Neuronal stem cell (in vitro differentiated cells): Measurements from ENCODE around the gene KIF25.
A peak's percentile ranks its signal among the peaks of the same experiment; 100 is the strongest.

Experiments
- DNase-seq: peaks from one replicate; pipeline ENCODE4 v3.0.0-alpha.2; 2013; ENCODE audit warnings: low spot score
- H2AFZ ChIP-seq: one replicate; pipeline ENCODE4 v1.6.1; 2013; ENCODE audit warnings: mild to moderate bottlenecking, low read length, inconsistent platforms
- H2AK5ac ChIP-seq: 2 replicates; pipeline ENCODE4 v1.6.1; 2013; ENCODE audit warnings: low read depth, mild to moderate bottlenecking, inconsistent platforms, low read length, moderate library complexity, mixed read lengths
- H2BK120ac ChIP-seq: 2 replicates; pipeline ENCODE4 v1.6.1; 2013; ENCODE audit warnings: low read depth, mild to moderate bottlenecking, inconsistent platforms, low read length, moderate library complexity, mixed read lengths
- H2BK12ac ChIP-seq: one replicate; pipeline ENCODE4 v1.6.1; 2013; ENCODE audit warnings: low read length, inconsistent platforms
- H2BK15ac ChIP-seq: 2 replicates; pipeline ENCODE4 v1.6.1; 2013; ENCODE audit warnings: mild to moderate bottlenecking, low read length, inconsistent platforms, mixed read lengths
- H2BK5ac ChIP-seq: one replicate; pipeline ENCODE4 v1.6.1; 2013; ENCODE audit warnings: inconsistent platforms, mild to moderate bottlenecking, low read length, moderate library complexity
- H3K14ac ChIP-seq: one replicate; pipeline ENCODE4 v1.6.1; 2013; ENCODE audit warnings: low read length, inconsistent platforms
- H3K18ac ChIP-seq: 2 replicates; pipeline ENCODE4 v1.6.1; 2013; ENCODE audit warnings: low read length, inconsistent platforms
- H3K23ac ChIP-seq: 2 replicates; pipeline ENCODE4 v1.6.1; 2013; ENCODE audit warnings: low read depth, mild to moderate bottlenecking, mixed read lengths, low read length, inconsistent platforms; ENCODE audit not compliant: poor library complexity
- H3K27ac ChIP-seq: replicated peaks from 3 replicates; pipeline ENCODE4 v1.5.1; 2013; ENCODE audit warnings: low read length, inconsistent platforms
- H3K27me3 ChIP-seq, 3 experiments: 2 replicates each; pipeline ENCODE4 v1.6.1; 2013; ENCODE audit warnings: low read length in 3 of 3, mild to moderate bottlenecking in 2 of 3, inconsistent platforms in 1 of 3, low read depth in 1 of 3, mixed read lengths in 1 of 3, moderate library complexity in 1 of 3; ENCODE audit not compliant: control insufficient read depth in 3 of 3, insufficient read depth in 3 of 3
- H3K36me3 ChIP-seq, 2 donors: replicated peaks in 1 of 2; 2 replicates each; pipeline ENCODE4 v1.6.1; 2013; ENCODE audit warnings: low read length in 2 of 2; ENCODE audit not compliant: control insufficient read depth in 2 of 2, insufficient read depth in 2 of 2
- H3K4ac ChIP-seq: 2 replicates; pipeline ENCODE4 v1.6.1; 2013; ENCODE audit warnings: inconsistent platforms, mild to moderate bottlenecking, low read length, moderate library complexity
- H3K4me1 ChIP-seq, 2 donors: 1 replicate in 1 of 2; 2 replicates in 1 of 2; pipeline ENCODE4 v1.6.1; 2013; ENCODE audit warnings: low read length in 2 of 2, low read depth in 1 of 2; ENCODE audit not compliant: control insufficient read depth in 2 of 2, insufficient read depth in 1 of 2
- H3K4me2 ChIP-seq: one replicate; pipeline ENCODE4 v1.6.1; 2013; ENCODE audit warnings: mild to moderate bottlenecking, low read length, inconsistent platforms; ENCODE audit not compliant: insufficient read depth, poor library complexity, severe bottlenecking
- H3K4me3 ChIP-seq, 2 donors: 2 replicates each; pipeline ENCODE4 v1.5.1; 2013; ENCODE audit warnings: low read length in 2 of 2, mild to moderate bottlenecking in 2 of 2, inconsistent platforms in 1 of 2, moderate library complexity in 1 of 2
- H3K79me1 ChIP-seq: one replicate; pipeline ENCODE4 v1.6.1; 2013; ENCODE audit warnings: low read depth, mild to moderate bottlenecking, inconsistent platforms, low read length, moderate library complexity
- H3K9ac ChIP-seq: one replicate; pipeline ENCODE4 v1.6.1; 2013; ENCODE audit warnings: mild to moderate bottlenecking, low read depth, low read length, inconsistent platforms; ENCODE audit not compliant: poor library complexity
- H3K9me3 ChIP-seq, 2 donors: replicated peaks in 1 of 2; 2 replicates each; pipeline versions ENCODE3 to v1.6.1; 2013; ENCODE audit warnings: low read length in 2 of 2, mild to moderate bottlenecking in 2 of 2, inconsistent platforms in 1 of 2, low read depth in 1 of 2, mixed read lengths in 1 of 2, moderate library complexity in 1 of 2; ENCODE audit not compliant: control insufficient read depth in 2 of 2, insufficient read depth in 1 of 2
- H4K8ac ChIP-seq: one replicate; pipeline ENCODE4 v1.6.1; 2013; ENCODE audit warnings: low read depth, mild to moderate bottlenecking, inconsistent platforms, low read length, moderate library complexity
- H4K91ac ChIP-seq: one replicate; pipeline ENCODE4 v1.6.1; 2013; ENCODE audit warnings: low read length, low read depth, mild to moderate bottlenecking, inconsistent platforms; ENCODE audit not compliant: poor library complexity
- WGBS, 2 donors: extraction: QIAGEN DNeasy Blood & Tissue Kit; methylation state at CpG; one replicate each; pipeline ENCODE4 v1.1.7; 2013; ENCODE audit warnings: missing lambda C conversion rate in 2 of 2, mixed read lengths in 1 of 2; ENCODE audit not compliant: insufficient read length in 2 of 2, insufficient replicate concordance in 1 of 2; ENCODE audit errors: extremely low coverage in 2 of 2; 5-methylcytosine and 5-hydroxymethylcytosine counted together

Gene KIF25

DNA sequence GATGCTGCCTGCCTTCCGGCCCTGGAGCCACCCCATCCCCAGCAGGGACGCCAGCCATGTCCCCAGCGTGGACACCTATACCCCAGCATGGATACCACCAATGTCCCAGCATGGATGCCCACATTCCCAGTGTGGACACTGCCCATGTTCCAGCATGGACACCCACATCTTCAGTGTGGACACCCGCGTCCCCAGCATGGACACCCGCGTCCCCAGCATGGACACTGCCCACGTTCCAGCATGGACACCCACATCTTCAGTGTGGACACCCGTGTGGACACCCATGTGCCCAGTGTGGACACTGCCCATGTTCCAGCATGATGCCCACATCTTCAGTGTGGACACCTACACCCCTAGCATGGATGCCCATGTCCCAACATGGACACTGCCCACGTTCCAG is 88.6 kb downstream of the KIF25 start:
- no peaks in the 10 kb centered on the region for H3K36me3 ChIP-seq
- peak overlapping the region; percentile 71 for H2AK5ac ChIP-seq
- peaks cover 0 to 3% (median 0%) of the 10 kb centered on the region in 3 experiments for H3K27me3 ChIP-seq
- H3K18ac ChIP-seq = peak overlapping the region; percentile 82
- H3K79me1 ChIP-seq = no peaks in the 10 kb centered on the region
- no peak overlapping the region for H3K9ac ChIP-seq
- H4K8ac ChIP-seq = no peak overlapping the region
- DNase-seq = no peak
- H3K4me1 ChIP-seq = peaks cover 22 to 29% of the 10 kb centered on the region in 2 donors
- no peak overlapping the region for H3K27ac ChIP-seq
- peak overlapping the region; percentile 83 for H2BK15ac ChIP-seq
- H4K91ac ChIP-seq = peak overlapping the region; percentile 59
- peak overlapping the region; percentile 67 for H2BK12ac ChIP-seq
- H3K9me3 ChIP-seq = no peaks in the 10 kb centered on the region
- H2BK120ac ChIP-seq = no peak overlapping the region
- peak overlapping the region; percentile 24 for H3K4ac ChIP-seq
- H2AFZ ChIP-seq = no peak overlapping the region
- no peak overlapping the region for H3K4me3 ChIP-seq
- no peak overlapping the region for H2BK5ac ChIP-seq
- no peak overlapping the region for H3K14ac ChIP-seq
- H3K23ac ChIP-seq = peak overlapping the region; percentile 18
- no CpG with 5 or more reads among the region's 10 CpGs for WGBS, 2 donors
- H3K4me2 ChIP-seq = no peak overlapping the region

DNA sequence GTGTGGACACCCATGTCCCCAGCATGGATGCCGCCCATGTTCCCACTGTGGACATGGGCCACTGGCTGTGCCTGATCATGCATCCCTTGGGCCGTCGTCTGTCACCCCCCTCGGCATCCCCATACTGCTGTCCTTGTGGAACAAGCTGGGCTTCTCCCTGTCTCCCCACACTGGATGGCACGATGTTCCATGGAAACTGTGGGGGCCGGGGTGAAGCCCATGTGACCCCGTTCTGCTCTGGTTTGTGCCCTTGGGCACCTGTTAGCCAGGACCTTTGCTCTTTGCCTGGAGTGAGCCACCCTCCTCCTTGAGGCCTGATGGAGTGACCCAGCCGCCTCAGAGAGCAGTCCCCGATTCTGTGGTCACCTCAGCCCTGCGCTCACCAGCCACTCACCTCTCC is 89.1 kb downstream of the KIF25 start:
- Histone ChIP-seq H3K9ac (no peak overlapping the region), H2BK12ac (peak overlapping the region; percentile 67)
- no CpG with 5 or more reads among the region's 10 CpGs for WGBS, 2 donors

GRCh38 chr6:168087436-168088160 is 90.1 kb downstream of the KIF25 start:
- Histone ChIP-seq H3K9ac (peak overlapping the region; percentile 56), H3K27ac (peak overlapping the region; percentile 28), H3K18ac (peak overlapping the region; percentile 77), H3K4me1 (peaks cover 22 to 29% of the 10 kb centered on the region in 2 donors), H2BK5ac (peak overlapping the region; percentile 8), H3K14ac (peak overlapping the region; percentile 42), H4K8ac (no peak overlapping the region), H3K9me3 (peaks cover 6 to 7% of the 10 kb centered on the region in 2 donors), H3K27me3 (peaks cover 0 to 3% (median 0%) of the 10 kb centered on the region in 3 experiments), H2AFZ (peak overlapping the region; percentile 80), H2BK12ac (peak overlapping the region; percentile 91), H3K36me3 (no peaks in the 10 kb centered on the region), H3K23ac (peak overlapping the region; percentile 8), H3K4me2 (no peak overlapping the region), H4K91ac (peak overlapping the region; percentile 86), H3K4me3 (no peak overlapping the region), H2BK120ac (peak overlapping the region; percentile 48), H3K4ac (peak overlapping the region; percentile 39), H2BK15ac (peak overlapping the region; percentile 87), H2AK5ac (peak overlapping the region; percentile 71), H3K79me1 (no peaks in the 10 kb centered on the region)
- no peak for DNase-seq
- WGBS, 2 donors = no CpG with 5 or more reads among the region's 25 CpGs

More for the DNA sequence above, 89.1 kb downstream of the KIF25 start:
- Histone ChIP-seq H3K4me1 (peaks cover 22 to 29% of the 10 kb centered on the region in 2 donors), H3K9me3 (no peaks in the 10 kb centered on the region), H3K14ac (no peak overlapping the region), H2BK5ac (peak overlapping the region; percentile 8), H3K4me3 (no peak overlapping the region), H2AFZ (no peak overlapping the region), H2AK5ac (peak overlapping the region; percentile 71), H4K8ac (no peak overlapping the region), H3K4me2 (no peak overlapping the region), H2BK15ac (peak overlapping the region; percentile 83), H3K27ac (no peak overlapping the region), H3K23ac (peak overlapping the region; percentile 52), H2BK120ac (peak overlapping the region; percentile 28), H3K4ac (peak overlapping the region; percentile 24), H3K79me1 (no peaks in the 10 kb centered on the region), H3K36me3 (no peaks in the 10 kb centered on the region), H3K18ac (peak overlapping the region; percentile 74), H3K27me3 (peaks cover 0 to 3% (median 0%) of the 10 kb centered on the region in 3 experiments), H4K91ac (peak overlapping the region; percentile 59)
- no peak for DNase-seq
